HG02763 (cell line): ENCODE measurements around the gene SLC22A23.
A peak's percentile ranks its signal among the peaks of the same experiment; 100 is the strongest.

Experiments used
- ATAC-seq: cut with Tn5 transposase; IDR thresholded peaks from one replicate; pipeline ENCODE4 v1.9.1; 2021; ENCODE audit warnings: mild to moderate bottlenecking, moderate library complexity; ENCODE audit not compliant: unreplicated experiment

SLC22A23 gene

DNA sequence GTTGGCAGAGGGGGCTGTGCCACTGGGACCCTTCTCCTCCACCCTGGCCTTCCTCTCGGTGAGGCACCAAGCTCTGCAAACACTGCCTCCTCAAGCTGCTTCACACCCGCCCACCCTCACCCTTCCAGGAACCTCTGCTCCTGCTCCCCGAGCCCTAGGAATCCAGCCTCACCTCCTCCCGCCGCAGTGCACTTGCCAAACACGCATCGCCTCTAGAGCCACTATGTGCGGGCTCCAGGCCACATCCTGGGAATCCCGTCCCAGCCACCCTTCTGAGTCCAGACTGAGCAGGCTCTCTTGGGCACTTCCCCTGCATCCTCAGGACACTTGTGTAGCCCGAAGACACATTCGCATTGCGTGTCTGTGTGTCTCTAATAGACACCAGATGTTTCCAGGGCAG is 179.6 kb downstream of the SLC22A23 start:
- ATAC-seq = no peak

GRCh38 chr6:3276174-3277167 is 180.4 kb downstream of the SLC22A23 start:
- ATAC-seq = no peak

DNA sequence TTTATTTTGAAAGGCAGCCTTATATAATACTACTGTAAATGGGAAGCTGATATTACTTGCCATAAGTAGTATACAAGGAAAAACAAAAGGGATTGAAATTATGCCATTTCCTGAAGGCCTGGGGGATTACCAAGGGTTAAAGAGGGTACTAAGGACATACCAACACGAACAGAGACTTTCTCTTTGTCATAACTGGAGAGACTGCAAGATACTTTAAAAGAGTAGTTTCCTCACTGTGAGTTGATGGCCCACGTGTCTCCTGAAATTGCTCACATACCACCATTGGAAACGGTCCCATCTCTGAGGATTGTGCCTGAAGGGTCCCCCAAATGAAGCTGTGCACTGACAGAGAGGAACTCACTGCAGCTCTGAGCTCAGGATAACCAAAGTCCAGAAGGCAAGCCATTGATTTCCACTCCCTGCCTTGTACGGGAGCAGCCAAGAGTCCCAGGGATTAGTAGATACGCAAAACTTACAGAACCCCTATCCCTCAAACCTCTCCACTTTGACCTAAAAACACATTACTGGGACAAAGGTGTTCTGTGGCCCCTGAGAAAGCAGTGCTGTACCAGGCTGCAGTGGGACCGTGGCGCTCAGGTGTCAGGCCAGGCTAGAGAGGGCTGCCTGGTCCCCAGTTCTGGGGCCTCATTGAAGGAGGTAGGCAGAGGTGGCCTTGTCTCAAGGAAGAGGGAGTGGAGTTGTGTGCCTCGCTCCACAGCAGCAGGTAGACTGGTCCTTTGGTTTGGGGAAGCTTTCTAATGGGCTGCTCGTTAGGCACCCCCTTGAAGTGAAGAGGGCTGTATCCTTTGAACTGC is 182.9 kb downstream of the SLC22A23 start:
- no peak for ATAC-seq

DNA sequence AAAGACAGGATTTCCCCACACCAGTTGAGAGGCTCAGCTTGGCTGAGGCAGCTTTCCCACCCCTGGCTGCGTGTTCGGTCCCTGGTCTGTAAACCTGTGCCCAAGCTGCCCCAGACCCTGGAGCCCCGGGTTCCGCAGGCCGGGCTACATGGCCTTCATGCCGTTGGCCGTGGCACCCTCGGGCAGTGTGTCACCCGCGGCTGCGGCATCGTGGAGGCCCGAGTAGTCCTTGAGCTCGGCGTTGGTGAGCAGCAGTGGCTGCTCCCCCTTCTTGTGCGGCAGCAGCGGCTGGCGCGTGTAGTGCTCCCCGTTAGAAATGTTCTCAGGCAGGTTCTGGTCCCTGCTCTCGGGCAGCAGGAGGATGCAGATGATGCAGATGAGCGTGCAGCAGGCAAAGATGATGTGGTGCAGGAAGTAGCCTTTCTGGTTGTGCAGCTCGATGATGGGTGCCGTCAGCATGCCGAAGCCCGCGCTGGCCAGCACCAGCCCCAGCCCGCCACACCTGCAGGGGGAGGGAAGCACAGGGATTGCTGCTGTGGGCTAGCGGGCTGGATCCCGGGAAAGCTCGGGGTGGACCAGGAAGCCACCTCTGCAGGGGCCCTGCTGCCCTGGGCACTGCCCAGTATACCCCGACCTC is 183.8 kb downstream of the SLC22A23 start:
- ATAC-seq = no peak

DNA sequence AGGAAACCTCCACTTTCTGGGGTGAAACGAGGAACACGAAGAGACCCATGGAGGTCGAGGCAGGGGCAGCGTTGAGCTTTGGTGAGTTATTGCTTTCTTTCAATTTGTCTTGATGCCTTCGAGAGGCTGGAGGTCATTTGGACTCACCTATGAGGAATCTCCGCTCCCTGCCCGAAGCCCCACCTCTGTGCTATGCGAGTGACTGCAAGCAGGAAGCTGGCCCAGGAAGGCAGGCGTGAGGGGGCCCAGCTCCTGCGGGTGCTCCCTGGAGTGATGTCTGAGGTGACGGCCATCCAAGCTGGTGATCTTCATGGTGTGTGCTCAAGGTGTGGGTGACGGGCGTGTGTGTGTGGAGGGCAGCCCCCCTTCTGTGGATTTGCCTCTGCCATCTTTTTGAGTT is 185.1 kb downstream of the SLC22A23 start:
- ATAC-seq = no peak

DNA sequence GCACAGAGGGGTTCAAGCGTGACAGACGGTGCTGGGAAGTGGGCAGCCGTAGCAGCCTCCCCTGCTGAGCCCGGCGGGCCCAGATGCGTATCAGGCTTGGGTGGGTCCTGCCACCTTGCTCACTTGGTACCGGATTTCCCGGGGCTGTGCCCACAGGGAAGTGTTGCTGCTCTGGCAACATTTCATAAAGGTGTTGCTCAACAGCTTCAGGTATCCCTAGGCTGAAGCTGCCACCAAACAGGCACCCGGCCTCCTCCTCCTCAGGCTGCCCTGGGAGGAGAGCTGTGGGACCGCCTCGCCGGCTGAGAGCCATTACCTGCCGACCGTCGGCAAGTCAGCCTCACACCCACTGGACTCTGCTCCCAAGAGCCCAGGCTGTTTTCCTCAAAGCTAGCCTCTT is 186.6 kb downstream of the SLC22A23 start:
- no peak for ATAC-seq

- ATAC-seq = no peak
Observed at GRCh38 chr6:3269281-3269975, 187.4 kb downstream of the SLC22A23 start.

- no peak for ATAC-seq
Observed at GRCh38 chr6:3268680-3269079, 188.2 kb downstream of the SLC22A23 start.

GRCh38 chr6:3267162-3267561 is 189.7 kb downstream of the SLC22A23 start:
- ATAC-seq = no peak

DNA sequence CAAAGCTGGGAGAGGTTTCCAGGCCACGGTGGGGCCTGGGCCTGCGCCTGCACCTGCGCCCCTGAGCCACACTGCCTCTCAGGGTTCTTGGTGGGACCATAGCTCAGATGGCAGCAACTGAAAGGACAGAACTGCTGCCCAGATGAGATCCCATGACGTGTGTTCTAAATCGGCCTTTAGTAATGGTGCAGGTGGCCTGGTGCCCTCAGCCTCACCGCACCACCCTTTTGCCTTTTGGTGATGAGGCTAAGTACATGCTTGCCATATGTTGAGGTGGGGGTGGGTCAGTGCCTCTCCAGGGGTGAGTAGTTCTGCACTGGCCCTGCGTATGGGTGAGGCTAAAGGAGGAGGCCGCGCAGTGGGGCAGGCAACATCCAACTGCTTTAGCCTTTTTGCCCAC is 190.7 kb downstream of the SLC22A23 start:
- ATAC-seq = no peak

DNA sequence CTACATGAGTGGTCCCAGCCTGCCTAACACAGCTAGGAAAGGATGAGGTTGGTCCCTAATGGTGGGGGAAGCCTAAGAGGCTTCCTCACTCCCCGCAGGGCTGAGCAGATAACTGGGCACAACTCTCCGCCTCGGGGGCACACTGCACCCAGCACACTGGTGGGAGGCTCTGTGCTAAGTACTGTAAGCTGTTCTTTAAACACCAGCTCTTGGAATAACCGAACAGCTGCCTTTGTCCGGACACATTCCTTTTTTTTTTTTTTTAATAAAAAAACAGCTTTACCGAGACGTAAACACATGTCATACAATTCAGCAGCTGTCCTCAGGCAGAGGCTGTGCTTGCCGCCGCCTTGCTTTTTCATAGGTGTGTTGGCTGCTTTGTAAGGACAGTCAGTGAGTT is 191.2 kb downstream of the SLC22A23 start:
- ATAC-seq = no peak

- no peak for ATAC-seq
Observed at GRCh38 chr6:3264356-3264755, 192.5 kb downstream of the SLC22A23 start.

GRCh38 chr6:3263096-3263495 is 193.8 kb downstream of the SLC22A23 start:
- no peak for ATAC-seq

- ATAC-seq = no peak
Observed at GRCh38 chr6:3261921-3262320, 194.9 kb downstream of the SLC22A23 start.

DNA sequence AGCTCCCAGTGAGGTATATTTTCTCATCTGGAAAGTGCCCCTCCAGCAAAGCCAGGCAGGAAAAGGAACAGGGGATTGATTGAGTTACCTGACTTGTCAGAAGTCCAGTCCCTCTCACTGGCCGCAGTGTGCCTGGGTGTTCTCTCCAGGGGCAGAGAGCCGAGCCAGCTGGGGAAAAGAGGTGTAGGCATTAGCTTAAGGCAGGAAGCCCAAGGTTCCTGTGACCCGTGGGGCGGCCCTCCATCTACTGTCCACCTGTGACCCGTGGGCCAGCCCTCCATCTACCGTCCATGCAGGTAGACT is 195.4 kb downstream of the SLC22A23 start:
- no peak for ATAC-seq

- no peak for ATAC-seq
Observed at GRCh38 chr6:3260772-3261517, 195.9 kb downstream of the SLC22A23 start.

GRCh38 chr6:3260296-3260695 is 196.6 kb downstream of the SLC22A23 start:
- ATAC-seq = no peak

GRCh38 chr6:3259491-3259958 is 197.3 kb downstream of the SLC22A23 start:
- ATAC-seq = peak; percentile 30

DNA sequence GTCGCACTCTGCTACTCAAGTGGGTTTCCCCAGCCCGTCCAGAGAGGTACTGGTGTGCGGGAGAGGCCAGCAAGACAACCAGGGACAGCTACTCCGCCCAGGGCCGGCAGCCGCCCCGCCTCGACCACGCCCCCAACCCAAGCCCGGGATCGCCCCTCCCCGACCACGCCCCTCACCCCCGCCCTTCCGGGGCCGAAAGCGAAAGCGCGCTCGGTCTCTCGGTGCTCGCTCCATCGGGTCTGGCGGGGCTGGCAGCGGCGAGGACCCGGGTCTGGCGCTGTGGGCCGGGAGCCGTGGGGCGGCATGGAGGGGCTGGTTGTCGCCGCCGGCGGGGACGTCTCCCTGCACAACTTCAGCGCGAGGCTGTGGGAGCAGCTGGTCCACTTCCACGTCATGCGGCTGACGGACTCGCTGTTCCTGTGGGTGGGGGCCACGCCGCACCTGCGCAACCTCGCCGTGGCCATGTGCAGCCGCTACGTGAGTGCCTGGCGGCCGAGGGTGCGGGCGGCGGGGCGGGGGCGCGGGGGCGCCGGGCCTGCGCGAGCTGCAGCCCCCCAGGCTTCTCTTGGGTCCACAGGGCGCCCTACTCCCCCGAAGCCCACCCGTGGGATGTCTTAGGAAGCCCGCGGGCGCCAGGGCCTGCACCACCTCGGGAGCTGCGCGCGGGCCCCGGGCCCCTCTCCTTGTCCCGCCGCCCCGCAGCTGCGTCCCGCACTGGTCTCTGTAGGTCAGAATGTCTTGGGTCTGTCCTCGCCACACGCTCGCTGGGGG is 197.9 kb downstream of the SLC22A23 start, which contains the start of gene PSMG4:
Gene PSMG4 (plus strand): TSS at position 228 of the 771 bp plus-strand sequence. CDS start 76 bp downstream, at position 304.
- peak; percentile 76 for ATAC-seq
